ENCODE data around the gene STRN4.
"Not testable (repeated sequence)": the region's sequence is repeated elsewhere in the genome, so short reads cannot be mapped to it uniquely, and the experiment has no call there.

STRN4 gene

GRCh38 chr19:46723471-46723870, 22.8 kb downstream of the STRN4 start:
- DNase-seq, result no peak

GRCh38 chr19:46723023-46723461, 23.2 kb downstream of the STRN4 start:
- DNase-seq, result no peak

GRCh38 chr19:46722421-46723022, 23.7 kb downstream of the STRN4 start:
- no peak for DNase-seq

GRCh38 chr19:46722004-46722380, 24.3 kb downstream of the STRN4 start:
- DNase-seq, result no peak

- DNase-seq, result no peak
Observed at GRCh38 chr19:46721269-46722003, 24.8 kb downstream of the STRN4 start.

- DNase-seq, result no peak
Observed at GRCh38 chr19:46720503-46721239, 25.6 kb downstream of the STRN4 start.

- DNase-seq, result no peak
Observed at GRCh38 chr19:46719629-46720502, 26.4 kb downstream of the STRN4 start.

GRCh38 chr19:46718934-46719622, 27.2 kb downstream of the STRN4 start:
- no peak for DNase-seq

- DNase-seq, result no peak
Observed at GRCh38 chr19:46718157-46718933, 27.9 kb downstream of the STRN4 start.

GRCh38 chr19:46717716-46718143, 28.5 kb downstream of the STRN4 start:
- no peak for DNase-seq

- peak; percentile 39 to 54 for DNase-seq
Observed at GRCh38 chr19:46717034-46717715, 29.1 kb downstream of the STRN4 start, which contains the start of gene PRKD2. Gene PRKD2, minus strand, starts transcription at chr19:46717114. Its CDS starts 744 bp downstream, at chr19:46716370.

GRCh38 chr19:46716672-46717033, 29.6 kb downstream of the STRN4 start:
- no peak for DNase-seq

- no peak for DNase-seq
Observed at GRCh38 chr19:46715975-46716671, 30.1 kb downstream of the STRN4 start.

- DNase-seq, result no peak
Observed at GRCh38 chr19:46715620-46715974, 30.7 kb downstream of the STRN4 start.

- peak in 1 of 2 experiments; percentile 44 for DNase-seq
Observed at GRCh38 chr19:46714444-46715106, 31.7 kb downstream of the STRN4 start.

- DNase-seq, result peak; percentile 44 to 52
Observed at GRCh38 chr19:46713781-46714443, 32.3 kb downstream of the STRN4 start.

- not testable (repeated sequence) for DNase-seq
Observed at GRCh38 chr19:46712768-46713338, 33.4 kb downstream of the STRN4 start.

GRCh38 chr19:46710687-46711086, 35.6 kb downstream of the STRN4 start:
- DNase-seq, result no peak

Data from NCI-H187 (cell line).